Stimulated activated CD8-positive, alpha-beta memory T cell treated with anti-CD3 and anti-CD28 coated beads, Interleukin-4, amount 100 ng/mL, for 24 hours (primary cell): ENCODE data around the gene KLHDC1.
"Not testable (repeated sequence)": the region's sequence is repeated elsewhere in the genome, so short reads cannot be mapped to it uniquely, and the experiment has no call there.

ENCODE experiments used
- DNase-seq: peaks from one replicate; pipeline ENCODE4 v3.0.0-alpha.2; 2020; ENCODE audit warnings: low read depth

Gene KLHDC1, protein sequence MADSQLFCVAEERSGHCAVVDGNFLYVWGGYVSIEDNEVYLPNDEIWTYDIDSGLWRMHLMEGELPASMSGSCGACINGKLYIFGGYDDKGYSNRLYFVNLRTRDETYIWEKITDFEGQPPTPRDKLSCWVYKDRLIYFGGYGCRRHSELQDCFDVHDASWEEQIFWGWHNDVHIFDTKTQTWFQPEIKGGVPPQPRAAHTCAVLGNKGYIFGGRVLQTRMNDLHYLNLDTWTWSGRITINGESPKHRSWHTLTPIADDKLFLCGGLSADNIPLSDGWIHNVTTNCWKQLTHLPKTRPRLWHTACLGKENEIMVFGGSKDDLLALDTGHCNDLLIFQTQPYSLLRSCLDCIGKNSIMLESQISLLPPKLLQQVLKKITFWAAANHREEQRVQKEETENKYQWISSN

GRCh38 chr14:49692811-49693734 lies at the start of gene KLHDC1:
TSS of gene KLHDC1 (plus strand) at chr14:49693120. CDS start at chr14:49693195, 75 bp downstream.
- DNase-seq: peak; percentile 64

GRCh38 chr14:49653508-49653907 lies 39.4 kb upstream of the KLHDC1 start:
- DNase-seq: no peak

- no peak for DNase-seq
Observed at GRCh38 chr14:49654511-49654910, 38.4 kb upstream of the KLHDC1 start.

DNA sequence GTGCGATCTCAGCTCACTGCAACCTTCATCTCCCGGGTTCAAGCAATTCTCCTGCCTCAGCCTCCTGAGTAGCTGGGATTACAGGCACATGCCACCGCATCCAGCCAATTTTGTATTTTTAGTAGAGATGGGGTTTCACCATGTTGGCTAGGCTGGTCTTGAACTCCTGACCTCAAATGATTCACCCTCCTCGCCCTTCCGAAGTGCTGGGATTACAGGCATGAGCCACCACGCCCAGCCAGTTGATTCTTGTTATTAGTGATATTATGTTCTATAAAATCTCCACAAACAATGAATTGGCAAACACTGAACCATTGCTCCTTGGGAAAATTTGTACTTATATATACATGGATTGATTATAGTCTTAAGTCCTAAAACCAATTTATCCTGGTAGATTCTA lies 35.4 kb upstream of the KLHDC1 start:
- DNase-seq: not testable (repeated sequence)

GRCh38 chr14:49659526-49660455 lies 33.1 kb upstream of the KLHDC1 start:
- no peak for DNase-seq

DNA sequence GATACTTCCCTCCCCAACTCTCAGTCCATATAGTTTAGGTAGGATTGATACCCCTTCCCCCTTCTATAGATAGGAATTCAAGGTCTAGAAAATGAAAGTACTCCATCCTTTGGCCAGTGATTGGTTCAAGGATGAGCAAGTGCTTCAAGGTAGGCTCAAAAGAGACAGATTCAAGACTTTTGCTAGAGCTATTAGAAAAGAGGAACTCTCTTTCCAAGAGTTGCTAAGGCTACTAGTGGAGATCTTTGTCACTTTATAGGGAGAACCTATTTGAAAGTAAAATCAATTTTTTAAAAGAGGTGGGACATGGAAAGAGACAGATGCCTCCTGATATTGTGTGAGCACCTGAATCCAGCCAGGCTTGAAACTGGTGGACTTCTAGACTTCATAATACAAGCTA lies 22.4 kb upstream of the KLHDC1 start:
- DNase-seq: no peak

- no peak for DNase-seq
Observed at GRCh38 chr14:49673586-49673985, 19.3 kb upstream of the KLHDC1 start.

DNA sequence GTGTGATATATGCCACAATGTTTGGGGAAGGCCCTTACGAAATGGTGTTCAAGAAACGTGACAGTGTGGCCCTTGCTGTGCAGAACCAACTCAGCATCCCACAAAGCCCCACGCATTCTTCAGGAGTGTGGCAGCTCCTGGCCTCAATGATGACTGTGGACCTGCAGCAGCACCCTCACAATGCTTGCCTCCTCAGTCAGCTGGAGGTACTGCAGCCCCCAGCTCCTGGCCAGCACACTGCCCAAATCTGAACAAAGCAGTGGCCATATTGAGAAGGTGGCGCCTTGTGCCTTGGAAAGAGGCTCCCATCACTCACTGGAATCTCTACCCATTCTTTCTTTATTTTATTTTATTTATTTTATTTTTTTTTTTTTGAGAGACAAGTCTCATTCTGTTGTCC lies 15.3 kb upstream of the KLHDC1 start:
- DNase-seq: no peak

GRCh38 chr14:49679271-49679670 lies 13.6 kb upstream of the KLHDC1 start:
- DNase-seq: no peak

GRCh38 chr14:49686425-49686824 lies 6.5 kb upstream of the KLHDC1 start:
- DNase-seq: no peak

DNA sequence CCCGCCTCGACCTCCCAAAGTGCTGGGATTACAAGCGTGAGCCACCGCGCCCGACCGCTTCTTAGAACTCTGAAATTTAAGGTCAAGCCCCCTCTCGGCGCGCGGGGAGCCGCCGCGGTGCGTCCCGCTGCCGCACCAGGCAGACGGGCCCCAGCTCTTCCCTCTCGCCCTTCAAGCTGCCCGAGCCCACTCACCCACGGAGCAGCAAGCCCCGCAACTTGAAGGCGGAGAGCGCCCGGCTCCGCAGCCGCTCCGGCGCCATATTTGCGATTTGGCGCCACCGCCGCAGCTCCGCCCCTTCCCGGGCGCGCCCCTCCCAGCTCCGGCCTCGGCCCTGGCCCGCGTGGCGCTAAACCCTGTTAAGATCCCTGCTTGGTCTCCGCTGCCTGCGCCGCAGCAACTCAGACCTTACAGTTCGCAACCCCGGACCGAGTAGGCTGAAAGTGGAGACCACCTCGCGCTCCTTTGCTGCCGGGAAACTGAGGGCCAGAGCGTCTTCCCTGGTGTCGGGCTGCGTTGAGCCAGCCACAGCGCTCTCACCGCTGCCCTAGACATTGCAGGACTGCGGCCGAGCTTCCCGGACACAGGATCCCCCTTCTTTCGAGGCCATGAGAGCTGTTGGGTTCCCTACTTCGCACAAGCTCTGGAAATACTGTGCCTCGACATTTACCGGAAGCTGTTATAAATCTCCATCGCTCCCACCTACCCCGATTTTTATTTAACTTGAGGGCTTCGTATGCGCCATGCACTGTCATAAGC lies 4.8 kb upstream of the KLHDC1 start, which contains the start of gene POLE2:
POLE2 (minus strand) TSS at position 273 of the 759 bp plus-strand sequence; CDS start at position 262, 11 bp downstream.
- peak; percentile 69 for DNase-seq

- no peak for DNase-seq
Observed at GRCh38 chr14:49688701-49689030, 4.3 kb upstream of the KLHDC1 start.

GRCh38 chr14:49691031-49691430 lies 1.9 kb upstream of the KLHDC1 start:
- no peak for DNase-seq

GRCh38 chr14:49692193-49692757 lies 645 bp upstream of the KLHDC1 start:
- DNase-seq: no peak

GRCh38 chr14:49693735-49694124 lies 810 bp downstream of the KLHDC1 start:
- DNase-seq: not testable (repeated sequence)

DNA sequence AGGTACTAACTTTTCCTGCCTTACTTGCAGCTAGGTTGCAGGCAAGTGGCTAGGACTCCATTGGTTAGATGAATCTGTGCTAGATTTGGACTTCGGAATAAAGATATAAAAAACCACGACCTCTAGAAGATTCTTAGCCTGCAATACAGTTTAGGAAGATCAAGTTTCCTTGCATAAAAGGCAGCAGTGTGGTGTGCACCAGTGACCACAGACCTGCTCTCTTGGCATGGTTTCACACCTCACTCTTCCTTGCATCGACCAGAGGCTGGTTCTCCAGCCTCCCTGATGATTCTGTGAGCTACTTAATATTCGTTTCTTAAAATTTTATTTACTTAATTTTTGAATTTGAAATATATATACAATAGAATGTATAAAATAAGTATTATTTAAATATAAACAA lies 9.8 kb downstream of the KLHDC1 start:
- no peak for DNase-seq

GRCh38 chr14:49703965-49704364 lies 11.0 kb downstream of the KLHDC1 start:
- DNase-seq: no peak

GRCh38 chr14:49704471-49704870 lies 11.6 kb downstream of the KLHDC1 start:
- not testable (repeated sequence) for DNase-seq

GRCh38 chr14:49710993-49711392 lies 18.1 kb downstream of the KLHDC1 start:
- not testable (repeated sequence) for DNase-seq

- no peak for DNase-seq
Observed at GRCh38 chr14:49720744-49721143, 27.8 kb downstream of the KLHDC1 start.
